ENCODE results near the gene SORCS2.

DNA sequence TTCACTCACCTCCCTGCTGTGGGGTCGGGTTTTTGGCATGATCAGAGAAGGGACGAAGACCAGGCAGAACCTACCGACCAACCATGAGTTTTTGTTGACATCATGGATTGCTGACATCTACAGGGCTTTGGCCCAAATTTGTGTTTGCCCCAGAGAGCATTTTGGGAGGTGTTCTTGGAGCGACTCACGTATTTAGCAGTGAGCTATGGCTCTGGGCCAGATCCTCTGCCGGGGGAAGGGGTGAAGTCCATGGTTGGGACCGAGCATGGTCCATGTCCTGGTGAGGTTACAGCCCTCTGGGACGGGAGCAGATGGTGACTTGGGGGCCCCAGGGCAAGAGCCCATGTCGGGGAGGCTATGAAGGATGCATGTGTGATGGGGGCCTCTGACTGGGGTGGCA is 17.4 kb downstream of the SORCS2 start:
- TF ChIP-seq POLR2A (IDR thresholded peaks at IDR 0.05) = no peak
- TF ChIP-seq, protein P1, sequence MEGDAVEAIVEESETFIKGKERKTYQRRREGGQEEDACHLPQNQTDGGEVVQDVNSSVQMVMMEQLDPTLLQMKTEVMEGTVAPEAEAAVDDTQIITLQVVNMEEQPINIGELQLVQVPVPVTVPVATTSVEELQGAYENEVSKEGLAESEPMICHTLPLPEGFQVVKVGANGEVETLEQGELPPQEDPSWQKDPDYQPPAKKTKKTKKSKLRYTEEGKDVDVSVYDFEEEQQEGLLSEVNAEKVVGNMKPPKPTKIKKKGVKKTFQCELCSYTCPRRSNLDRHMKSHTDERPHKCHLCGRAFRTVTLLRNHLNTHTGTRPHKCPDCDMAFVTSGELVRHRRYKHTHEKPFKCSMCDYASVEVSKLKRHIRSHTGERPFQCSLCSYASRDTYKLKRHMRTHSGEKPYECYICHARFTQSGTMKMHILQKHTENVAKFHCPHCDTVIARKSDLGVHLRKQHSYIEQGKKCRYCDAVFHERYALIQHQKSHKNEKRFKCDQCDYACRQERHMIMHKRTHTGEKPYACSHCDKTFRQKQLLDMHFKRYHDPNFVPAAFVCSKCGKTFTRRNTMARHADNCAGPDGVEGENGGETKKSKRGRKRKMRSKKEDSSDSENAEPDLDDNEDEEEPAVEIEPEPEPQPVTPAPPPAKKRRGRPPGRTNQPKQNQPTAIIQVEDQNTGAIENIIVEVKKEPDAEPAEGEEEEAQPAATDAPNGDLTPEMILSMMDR (IDR thresholded peaks at IDR 0.05) = no peak
